HG03095 (cell line): ENCODE results near the gene RIMS1.
"Not testable (repeated sequence)": the region's sequence is repeated elsewhere in the genome, so short reads cannot be mapped to it uniquely, and the experiment has no call there.

Source experiments
- ATAC-seq: cut with Tn5 transposase; IDR thresholded peaks from one replicate; pipeline ENCODE4 v1.9.1; 2021; ENCODE audit warnings: moderate library complexity; ENCODE audit not compliant: unreplicated experiment

Gene RIMS1

DNA sequence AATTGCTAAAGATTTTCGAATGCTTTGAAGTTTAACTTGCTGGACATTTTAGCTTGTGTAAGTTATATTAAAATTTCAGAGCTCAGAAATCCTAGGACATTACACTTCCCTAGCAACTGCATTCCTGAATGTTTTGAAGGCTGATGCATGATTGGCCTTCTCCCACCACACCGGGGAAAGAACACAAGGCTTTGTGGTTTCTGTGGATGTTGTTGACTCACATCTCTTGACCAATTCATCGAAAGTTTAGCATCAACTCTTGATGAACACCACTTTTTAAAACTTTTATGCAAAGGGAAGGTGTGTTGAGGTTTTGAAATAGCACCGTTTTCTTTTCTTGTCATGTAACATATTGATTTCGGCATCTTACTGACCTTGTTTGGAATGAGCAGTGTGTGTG, 81.1 kb downstream of the RIMS1 start:
- ATAC-seq: no peak

DNA sequence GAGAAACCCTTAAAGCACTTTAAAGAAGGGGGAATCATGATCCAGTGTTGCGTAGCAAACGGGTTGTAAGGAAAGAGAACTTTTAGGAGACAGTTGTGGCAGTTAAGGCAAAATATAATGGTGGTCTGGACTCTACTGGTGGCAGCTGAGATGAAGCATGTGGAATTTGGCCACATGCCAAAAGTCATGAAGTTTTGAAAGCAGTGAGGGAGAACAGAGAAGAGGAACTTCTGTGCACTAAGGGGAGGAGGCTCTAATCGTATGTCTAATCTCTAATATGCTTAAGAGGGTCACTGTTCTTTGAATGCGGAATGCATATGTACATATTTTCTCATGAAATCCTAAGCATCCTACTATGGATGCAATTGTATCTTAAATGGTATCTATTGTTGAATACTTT, 91.5 kb downstream of the RIMS1 start:
- ATAC-seq: no peak

DNA sequence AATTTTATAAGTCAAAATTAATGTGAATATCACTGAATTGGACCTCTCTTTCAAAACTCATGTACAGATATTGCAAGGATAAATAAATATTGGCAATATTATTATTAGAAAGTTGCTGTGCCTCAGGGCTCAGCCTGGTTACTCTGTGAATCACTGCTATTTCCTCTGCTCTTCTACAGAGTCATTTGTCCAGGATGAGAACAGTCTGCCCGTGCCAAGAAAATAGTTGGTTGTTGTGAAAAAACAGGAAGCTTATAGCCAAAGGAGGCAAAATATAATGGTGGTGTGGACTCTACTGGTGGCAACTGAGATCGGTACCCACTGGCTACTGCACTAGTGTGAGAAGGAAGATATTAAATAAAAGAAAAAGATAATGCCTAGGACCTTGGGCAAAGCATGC, 93.6 kb downstream of the RIMS1 start:
- ATAC-seq: no peak

DNA sequence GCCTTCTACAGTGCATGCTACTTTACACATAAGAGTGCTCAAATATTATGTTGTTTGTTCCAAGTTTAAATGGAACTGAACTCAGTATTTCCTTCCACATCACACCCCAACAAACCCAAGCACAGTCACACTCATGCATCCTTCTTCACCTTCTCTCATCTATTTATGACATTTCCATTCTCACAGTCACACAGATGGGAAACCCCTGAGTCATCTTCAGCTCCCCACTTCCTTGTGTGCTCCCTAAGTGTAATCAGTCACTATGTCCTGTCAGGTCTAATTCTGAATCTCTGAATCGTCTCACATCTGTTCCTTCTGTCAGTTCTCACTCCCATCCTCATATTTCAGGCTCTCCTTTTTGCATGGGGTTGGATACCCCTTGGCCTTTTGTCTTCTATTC, 96.0 kb downstream of the RIMS1 start:
- peak; percentile 94 for ATAC-seq

DNA sequence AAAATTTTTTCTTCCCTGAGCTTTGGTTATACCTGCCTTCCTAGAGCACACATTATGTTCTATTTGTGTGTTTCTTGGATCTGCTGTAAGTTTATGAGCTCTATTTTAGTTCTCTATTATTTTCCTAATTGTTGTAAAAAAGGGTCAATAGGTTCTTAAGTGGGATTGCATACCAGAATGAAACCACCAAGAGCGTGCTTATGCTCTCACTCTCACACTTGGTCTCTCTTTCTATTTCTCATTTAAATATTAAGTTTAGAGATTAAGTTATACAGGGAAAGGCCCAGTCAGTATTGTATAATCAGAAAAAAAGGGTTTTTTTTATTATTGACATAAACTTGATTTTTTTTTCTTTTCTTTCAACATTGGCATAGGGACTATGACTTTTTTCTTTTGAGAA, 96.8 kb downstream of the RIMS1 start:
- no peak for ATAC-seq

DNA sequence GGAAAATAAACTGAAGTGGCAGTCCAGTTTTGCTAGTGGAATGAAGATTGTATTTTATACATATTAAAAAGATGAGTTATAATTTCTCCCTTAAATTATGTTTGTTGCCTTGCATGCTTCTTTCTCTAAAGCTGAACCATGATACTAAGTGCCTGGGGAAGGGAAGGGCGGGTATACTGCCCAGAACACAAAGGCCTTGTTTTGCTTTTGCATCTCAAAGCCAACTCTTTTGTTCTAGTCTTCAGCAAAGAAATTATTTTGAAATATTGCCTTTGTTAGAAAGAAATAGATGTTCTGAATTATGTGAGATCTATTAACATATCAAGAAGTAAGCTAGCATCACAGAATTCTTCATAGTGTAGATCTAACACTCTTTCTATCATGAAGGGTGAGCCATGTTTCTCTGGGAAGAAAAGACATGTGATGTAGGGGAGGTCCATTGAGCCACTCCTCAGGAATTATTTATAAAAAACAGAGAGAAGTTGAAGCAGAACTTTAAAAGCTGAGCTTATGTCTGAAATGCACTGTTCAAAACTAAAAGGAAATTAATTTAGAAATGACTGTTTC, 108.4 kb downstream of the RIMS1 start:
- ATAC-seq: no peak

DNA sequence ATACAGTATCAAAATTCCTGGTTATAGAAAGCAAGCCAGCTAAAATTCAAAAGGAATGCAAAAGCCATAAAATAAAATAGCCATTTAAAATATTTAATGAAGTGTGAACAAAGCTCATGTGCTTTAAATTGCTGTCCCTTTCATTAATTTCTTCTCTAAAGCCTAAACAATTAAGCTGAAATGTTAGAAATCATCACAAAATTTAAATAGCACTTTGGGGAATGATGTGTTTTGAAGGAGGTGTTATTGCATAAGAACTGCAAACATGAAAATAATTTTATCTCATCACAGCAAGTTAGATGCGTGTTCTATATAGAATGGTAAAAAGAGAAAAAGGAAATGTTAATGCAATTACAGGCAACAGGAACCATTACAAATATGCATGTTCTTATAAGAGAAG, 111.0 kb downstream of the RIMS1 start:
- ATAC-seq: no peak

DNA sequence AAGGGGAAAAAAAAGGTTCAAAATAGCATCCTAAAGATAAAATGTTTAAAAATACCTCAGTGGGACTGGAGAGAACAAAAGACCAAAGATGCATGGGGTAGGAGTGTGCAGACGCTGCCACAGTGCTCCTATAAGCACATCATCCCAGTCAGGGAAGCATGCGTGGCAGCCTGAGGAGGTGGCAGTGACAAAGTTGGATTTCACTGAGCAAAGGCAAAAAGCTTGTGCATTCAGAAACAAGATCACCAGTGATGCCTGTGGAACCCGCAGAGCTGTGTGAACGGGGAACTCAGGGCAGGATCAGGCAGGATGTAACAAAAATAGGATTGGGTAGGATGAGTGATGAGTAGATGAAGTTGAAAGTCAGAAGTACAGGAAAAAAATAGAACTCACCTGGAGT, 116.1 kb downstream of the RIMS1 start:
- no peak for ATAC-seq

DNA sequence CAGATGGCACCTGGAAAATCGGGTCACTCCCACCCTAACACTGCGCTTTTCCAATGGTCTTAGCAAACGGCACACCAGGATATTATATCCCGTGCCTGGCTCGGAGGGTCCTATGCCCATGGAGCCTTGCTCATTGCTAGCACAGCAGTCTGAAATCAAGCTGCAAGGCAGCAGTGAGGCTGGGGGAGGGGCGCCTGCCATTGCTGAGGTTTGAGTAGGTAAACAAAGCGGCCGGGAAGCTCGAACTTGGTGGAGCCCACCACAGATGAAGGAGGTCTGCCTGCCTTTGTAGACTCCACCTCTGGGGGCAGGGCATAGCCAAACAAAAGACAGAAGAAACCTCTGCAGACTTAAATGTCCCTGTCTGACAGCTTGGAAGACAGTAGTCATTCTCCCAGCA, 120.2 kb downstream of the RIMS1 start:
- ATAC-seq: not testable (repeated sequence)

DNA sequence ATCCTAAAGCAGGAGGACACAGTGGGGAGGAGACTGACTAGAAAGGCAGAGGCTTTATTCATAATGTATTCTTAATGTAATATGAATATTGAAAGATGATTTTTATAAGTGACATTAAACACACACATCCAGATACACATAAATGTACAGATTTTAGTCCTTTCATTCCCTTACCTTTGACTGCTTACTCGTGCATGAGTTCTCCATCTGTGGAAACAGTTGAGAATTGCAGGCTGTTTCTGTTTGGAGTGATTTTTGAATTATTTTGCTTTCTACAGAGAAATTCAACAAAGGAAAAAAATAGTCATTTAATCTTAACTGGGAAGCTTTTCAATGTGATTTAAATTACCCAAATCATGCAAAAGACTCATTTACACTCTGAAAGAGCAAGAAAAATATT, 136.5 kb downstream of the RIMS1 start:
- ATAC-seq: no peak

DNA sequence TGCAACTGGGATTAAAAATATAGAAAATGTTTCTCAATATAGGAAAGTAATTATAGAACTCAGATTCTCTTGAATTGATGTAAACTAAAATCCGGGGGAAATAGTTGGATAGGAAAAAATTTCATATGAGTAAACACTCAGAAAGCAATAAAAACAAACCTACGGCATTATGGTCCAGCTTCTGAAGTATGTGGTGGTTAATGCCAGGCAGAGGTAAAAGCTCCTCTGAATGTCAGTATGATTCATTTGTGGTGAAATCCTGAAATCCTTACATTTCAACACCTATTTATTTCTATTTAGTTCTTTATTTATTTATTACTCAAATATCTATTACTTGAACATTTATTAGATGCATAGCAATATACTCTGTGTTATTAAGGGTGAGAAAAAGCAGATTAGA, 145.1 kb downstream of the RIMS1 start:
- no peak for ATAC-seq

DNA sequence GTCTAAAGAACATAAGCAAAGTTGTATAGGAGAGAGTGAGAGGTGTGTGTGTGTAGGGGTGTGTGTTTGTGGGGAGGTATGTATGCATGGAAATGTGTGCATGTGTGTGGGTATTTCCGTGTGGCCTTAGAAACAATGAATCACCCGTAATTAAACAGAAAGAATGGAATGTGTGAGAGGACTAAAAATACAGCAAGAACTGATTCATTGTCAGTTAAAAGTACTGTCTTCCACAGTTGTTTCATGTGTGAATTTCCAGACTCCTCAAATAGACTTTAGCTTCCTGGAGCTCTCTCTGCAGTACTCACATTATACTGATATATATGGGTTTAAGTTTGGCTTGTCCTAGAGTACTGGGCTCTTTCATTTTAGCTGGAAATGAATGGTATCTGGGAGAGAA, 145.7 kb downstream of the RIMS1 start:
- no peak for ATAC-seq

DNA sequence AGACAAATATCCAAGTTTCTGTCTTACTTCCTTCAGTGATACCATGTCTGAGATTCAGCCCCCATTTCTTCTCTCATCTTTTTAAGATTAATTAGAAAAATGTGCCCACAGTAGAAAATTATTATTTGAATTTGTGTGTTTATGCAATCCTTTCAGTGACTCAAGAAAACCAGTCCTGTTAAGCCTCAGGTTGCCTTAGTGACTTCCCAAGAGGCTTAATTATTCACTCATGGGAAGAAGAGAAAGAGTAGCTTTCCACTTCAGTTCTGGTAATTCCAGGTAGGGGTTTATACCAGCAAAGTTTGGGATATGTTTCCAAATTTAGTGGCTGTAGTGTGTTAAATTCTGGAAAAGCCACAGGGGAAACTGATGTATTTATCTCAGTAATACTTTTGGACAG, 149.1 kb downstream of the RIMS1 start:
- no peak for ATAC-seq

DNA sequence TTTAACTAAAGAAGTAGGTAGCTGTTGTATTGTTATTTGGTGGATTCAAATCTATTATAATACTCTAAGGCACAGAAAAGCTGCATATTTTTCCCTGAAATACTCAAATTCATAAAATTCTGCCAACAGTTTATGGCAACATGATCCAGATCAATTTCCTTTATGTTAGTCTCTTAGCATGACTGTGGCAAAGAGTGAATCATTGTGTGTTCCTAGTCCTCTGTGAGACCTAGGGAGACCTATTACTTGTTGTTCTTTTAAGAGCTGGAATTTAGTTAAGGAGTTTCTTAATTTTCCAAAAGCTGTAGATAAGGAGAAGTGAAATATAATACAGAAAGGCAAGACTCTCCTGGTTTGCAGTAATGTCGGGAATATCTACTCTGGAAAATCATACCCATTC, 149.6 kb downstream of the RIMS1 start:
- no peak for ATAC-seq

DNA sequence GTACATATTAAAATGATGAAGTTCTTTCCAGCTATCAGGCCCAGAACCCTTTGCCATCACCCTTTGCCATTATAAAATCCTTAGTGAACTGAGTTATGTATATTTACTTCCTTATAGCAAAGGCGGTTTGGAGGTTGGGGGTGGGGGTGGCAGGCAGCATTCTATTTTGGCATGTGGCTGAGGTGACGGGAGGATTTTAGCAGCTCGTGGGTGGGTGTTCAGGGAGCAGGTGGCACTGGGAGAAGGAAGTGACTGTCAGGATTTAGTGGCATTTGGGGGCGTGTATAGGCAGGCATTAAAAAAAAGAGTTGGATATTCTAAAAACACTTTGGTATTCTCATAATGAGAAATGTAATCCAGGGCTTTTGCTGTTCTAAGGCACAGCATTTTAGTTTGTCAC, 150.7 kb downstream of the RIMS1 start:
- no peak for ATAC-seq

DNA sequence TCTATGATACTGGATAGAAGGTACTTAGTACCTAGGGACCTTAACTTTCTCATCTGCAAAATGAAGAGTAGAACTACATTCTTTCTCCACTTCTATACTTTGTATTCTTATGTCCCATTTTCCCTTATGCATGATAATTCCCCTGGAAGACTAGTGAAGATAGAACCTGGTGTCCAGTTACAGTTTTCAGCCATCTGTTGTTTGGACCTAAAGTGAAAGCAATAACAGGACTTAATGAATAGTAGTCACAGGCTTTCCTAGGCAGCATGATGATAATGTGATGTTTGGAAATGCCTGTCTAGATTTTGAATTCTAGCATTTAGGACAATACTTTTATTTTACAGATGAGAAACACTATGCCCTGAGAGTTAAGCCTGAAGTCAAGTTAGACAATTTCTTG, 153.8 kb downstream of the RIMS1 start:
- ATAC-seq: no peak

DNA sequence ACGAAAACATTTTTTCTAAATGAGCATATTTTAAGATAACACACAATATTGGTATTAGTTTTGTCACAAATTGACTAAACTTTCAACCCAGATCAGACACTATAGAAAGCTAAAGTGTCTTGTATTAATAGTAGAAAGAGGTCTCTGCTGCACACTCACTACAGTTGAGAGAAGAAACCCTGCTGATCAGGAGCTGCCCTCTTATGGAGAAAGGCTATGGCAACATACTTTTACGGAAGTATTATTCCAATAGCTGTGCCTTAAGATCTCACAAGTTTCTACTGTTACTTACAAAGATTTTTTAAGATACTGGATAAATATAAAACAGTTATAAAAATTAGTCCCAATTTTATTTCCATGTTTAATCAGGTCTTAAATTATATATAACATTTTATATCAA, 155.7 kb downstream of the RIMS1 start:
- ATAC-seq: no peak

DNA sequence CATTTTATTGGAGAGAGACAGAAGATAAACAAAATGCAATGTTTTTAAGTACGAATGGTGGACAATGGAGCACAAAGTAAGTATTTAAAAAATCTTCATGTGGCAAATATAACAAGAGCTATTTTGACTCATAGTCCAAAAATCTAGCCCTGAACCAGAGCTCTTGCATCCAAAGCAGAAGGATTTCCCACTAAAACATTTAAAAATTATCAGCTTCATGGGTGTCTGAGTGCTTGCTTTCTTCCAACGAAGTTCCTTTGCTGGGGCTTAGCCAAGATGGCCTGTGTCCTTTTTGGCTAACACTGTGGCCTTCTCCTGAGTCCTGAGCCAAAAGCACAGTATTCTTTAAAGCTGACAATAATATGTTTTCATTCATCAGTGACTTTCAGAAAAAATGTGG, 161.7 kb downstream of the RIMS1 start:
- no peak for ATAC-seq

DNA sequence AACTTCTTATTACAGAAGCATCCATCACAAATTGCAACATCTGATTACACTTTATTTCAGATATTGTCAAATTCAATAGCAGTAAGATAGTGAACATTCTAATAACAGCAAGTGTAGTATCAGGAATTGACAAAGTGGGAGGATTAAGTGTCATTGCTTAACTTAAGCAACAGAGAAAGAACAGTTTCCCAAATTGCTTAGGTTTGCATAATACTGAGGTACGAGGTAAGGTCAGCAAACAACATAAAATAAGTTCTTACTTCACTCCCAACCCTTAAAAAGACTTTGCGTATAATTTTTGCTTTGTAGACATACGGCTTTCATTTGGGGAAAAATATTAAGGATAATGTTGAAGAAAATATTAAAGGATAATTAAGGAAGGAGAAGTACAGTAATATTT, 163.0 kb downstream of the RIMS1 start:
- no peak for ATAC-seq

DNA sequence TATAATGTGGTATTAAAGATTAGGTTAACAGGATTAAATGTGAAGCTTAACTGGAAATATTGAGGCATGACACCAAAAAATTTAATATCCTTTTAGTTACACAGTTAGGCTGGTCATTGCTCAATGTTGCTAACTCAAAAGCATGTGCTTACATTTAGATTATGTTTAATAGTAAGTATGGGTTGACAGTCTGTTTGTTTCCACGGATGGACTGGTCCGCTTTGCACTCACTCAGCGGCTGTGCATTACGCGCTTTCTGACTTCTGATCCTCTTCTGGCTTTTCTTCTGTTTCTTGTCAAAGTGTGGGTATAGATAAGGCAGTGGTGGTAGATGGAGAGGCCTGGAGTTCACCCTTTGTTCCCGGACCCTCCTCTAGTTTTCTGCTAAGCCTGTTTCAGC, 174.9 kb downstream of the RIMS1 start:
- no peak for ATAC-seq

DNA sequence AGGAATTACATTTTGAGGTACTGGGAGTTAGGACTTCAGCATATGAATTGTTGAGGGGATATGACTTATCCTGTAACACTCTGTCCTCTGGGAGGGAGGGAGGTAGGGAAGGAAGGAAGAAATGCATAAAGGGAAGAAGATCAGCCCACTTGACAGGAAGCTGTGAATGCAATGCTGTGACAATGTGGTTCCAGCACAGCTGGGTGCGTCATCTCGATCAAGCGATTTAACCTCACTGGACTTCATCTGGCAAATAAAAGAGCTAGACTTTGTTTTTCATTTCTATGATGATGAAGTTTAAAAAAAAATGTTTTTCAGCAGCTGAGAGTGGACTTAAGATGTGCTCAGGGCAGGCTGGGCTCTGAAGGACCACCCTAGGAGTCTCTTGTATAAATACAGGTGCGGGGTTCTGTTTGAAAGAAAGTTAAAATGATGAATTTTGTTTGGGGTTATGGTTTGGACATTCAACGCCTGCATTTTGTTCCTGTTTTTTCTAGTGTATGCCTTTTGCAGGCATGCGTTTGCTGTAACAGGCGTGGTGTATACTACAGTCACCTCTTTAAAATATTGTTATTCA, 178.1 kb downstream of the RIMS1 start:
- ATAC-seq: no peak

DNA sequence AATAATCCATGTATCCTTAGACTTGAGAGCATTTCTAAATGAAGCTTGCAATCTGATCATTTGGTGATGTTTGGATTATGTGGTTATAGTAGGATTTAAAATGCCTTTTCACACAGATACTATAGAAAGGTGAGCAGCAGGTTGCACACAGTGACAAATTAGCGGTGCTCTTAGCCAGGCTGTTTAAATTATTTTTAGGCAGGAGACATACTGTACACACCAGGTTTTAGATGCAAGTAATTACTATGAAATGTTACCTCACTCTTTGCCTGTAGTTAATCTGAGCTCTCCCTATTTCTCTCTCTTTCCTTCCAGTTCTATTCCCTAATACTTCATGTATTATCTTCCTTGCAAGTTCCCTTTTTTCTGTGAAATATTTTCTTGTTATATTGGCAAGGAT, 191.7 kb downstream of the RIMS1 start:
- ATAC-seq: no peak

DNA sequence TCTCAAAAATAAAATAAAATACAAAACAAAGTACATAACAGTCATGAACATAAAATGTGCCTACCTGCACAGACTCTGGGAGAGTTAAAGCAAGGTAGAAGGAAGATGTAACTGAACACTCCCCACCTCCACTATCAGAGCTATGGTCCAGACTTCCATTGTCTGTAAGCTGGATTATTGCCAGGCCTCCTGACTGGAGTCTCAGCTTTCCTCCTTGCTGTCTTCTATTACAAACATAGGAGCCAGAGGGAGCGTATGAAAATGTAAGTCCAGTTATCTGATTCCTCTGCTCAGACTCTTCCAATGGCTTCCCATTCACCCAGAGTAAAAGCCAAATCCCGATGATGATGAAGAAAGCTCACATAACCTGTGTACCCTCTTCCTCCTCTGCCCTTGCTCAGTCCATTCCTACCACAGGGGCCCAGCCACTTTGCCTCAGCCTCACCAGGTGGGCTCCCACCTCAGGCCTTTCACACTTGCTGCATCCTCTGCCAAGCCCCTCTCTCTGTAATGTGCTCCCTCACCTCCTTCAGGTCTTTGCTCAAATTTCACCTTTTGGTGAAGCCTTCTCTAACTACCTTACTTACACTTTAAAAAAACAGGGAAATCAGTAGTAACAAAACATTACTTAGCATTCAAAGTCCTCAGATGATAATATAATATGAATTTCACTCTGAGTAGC, 194.1 kb downstream of the RIMS1 start:
- no peak for ATAC-seq
